Panc1 (cell line): ENCODE results near the gene EAF1. TPM values are rescaled to one million over a fixed set of nuclear protein-coding genes. Genes with fewer than 3 reads are reported as not detected.

ENCODE experiments used
- ATAC-seq: fragments of 200-7000 bp; cut with Tn5 transposase; 2 replicates; pipeline ENCODE4 v1.9.1; 2020; ENCODE audit warnings: mild to moderate bottlenecking, moderate library complexity
- BruUV-seq: library from RNA; stranded (reverse); fragments of 400-500 nt; replicated peaks from 2 replicates; lab custom pipeline; 2021; lab: Mats Ljungman, UMichigan
- CTCF ChIA-PET: fragments of 300-600 bp; sonication (Branson Sonifier 250); formaldehyde crosslinking; loops from one replicate; lab custom pipeline; 2022; ENCODE audit warnings: antibody characterized with exemption; lab: Charles Lee
- POLR2A ChIA-PET: fragments of 300-600 bp; sonication (Branson Sonifier 250); formaldehyde crosslinking; loops from one replicate; lab custom pipeline; 2022; ENCODE audit warnings: antibody characterized with exemption; lab: Charles Lee
- DNase-seq: peaks from one replicate; pipeline ENCODE4 v3.0.0-alpha.2; 2010; ENCODE audit warnings: low read depth, low spot score
- H3K27ac ChIP-seq: 2 replicates; pipeline ENCODE4 v1.5.1; 2011; ENCODE audit warnings: mild to moderate bottlenecking, low read length, inconsistent platforms
- H3K27me3 ChIP-seq: fragments of 200-500 bp; sonication (Bioruptor generic); 2 replicates; pipeline ENCODE4 v1.6.0; 2014; ENCODE audit warnings: low read length, inconsistent platforms; ENCODE audit not compliant: control insufficient read depth, insufficient read depth
- H3K36me3 ChIP-seq: fragments of 200-500 bp; sonication (Bioruptor generic); 2 replicates; pipeline ENCODE4 v1.5.1; 2014; ENCODE audit warnings: inconsistent platforms, mild to moderate bottlenecking, low read length, moderate library complexity; ENCODE audit not compliant: control insufficient read depth, insufficient read depth
- H3K4me1 ChIP-seq: 2 replicates; pipeline ENCODE4 v1.5.1; 2011; ENCODE audit warnings: inconsistent platforms, mild to moderate bottlenecking, low read length, moderate library complexity; ENCODE audit not compliant: control insufficient read depth, insufficient read depth
- H3K4me3 ChIP-seq, 2 experiments: 2 replicates each; pipeline ENCODE4 v1.5.1; 2011 to 2012; ENCODE audit warnings: low read depth in 2 of 2, low read length in 2 of 2, mild to moderate bottlenecking in 2 of 2, inconsistent platforms in 1 of 2, moderate library complexity in 1 of 2
- H3K9me3 ChIP-seq: fragments of 200-500 bp; sonication (Bioruptor generic); 2 replicates; pipeline ENCODE4 v1.5.1; 2014; ENCODE audit warnings: low read depth, mild to moderate bottlenecking, inconsistent platforms, low read length, moderate library complexity; ENCODE audit not compliant: control insufficient read depth, insufficient read depth
- CTCF ChIP-seq: fragments of 450-650 bp; IDR thresholded peaks from 2 replicates; pipeline ENCODE4 v1.5.1; 2017; ENCODE audit warnings: mild to moderate bottlenecking
- POLR2AphosphoS5 ChIP-seq: IDR thresholded peaks from 2 replicates; pipeline ENCODE4 v1.6.1; 2012; ENCODE audit warnings: mild to moderate bottlenecking, low read depth, low read length, moderate library complexity
- REST ChIP-seq, 2 experiments: IDR thresholded peaks; 2 replicates each; pipeline ENCODE4 v1.6.1; 2011 to 2012; ENCODE audit warnings: low read depth in 2 of 2, control low read depth in 1 of 2, low read length in 1 of 2, mild to moderate bottlenecking in 1 of 2, moderate library complexity in 1 of 2; ENCODE audit not compliant: insufficient read depth in 1 of 2
- SIN3A ChIP-seq: IDR thresholded peaks from 2 replicates; pipeline ENCODE4 v1.6.1; 2012; ENCODE audit warnings: low read depth, mild to moderate bottlenecking, low read length, moderate library complexity, borderline replicate concordance; ENCODE audit not compliant: insufficient read depth
- TCF7L2 ChIP-seq: IDR thresholded peaks from 2 replicates; pipeline ENCODE4 v1.6.1; 2011; ENCODE audit warnings: mild to moderate bottlenecking, low read depth, low read length, inconsistent platforms
- in situ Hi-C: cut with HindIII; loops from 2 replicates; pipeline ENCODE4 v1.10.0; 2016; ENCODE audit warnings: low sequenced_read_pairs, low pct_unique_long_range_greater_than_20kb
- intact Hi-C: fragments of 100-400 bp; cut with micrococcal nuclease; formaldehyde crosslinking; loops from one replicate; pipeline ENCODE4 v1.10.0; 2022; ENCODE audit not compliant: unreplicated experiment
- total RNA-seq: library from RNA; stranded (reverse); gene quantifications from one replicate; pipeline ENCODE4 v1.2.1, GENCODE V29; 2021; ENCODE audit not compliant: unreplicated experiment

EAF1 gene
- total RNA-seq, 1 experiment from 2014 or later, result 16.1 TPM

DNA sequence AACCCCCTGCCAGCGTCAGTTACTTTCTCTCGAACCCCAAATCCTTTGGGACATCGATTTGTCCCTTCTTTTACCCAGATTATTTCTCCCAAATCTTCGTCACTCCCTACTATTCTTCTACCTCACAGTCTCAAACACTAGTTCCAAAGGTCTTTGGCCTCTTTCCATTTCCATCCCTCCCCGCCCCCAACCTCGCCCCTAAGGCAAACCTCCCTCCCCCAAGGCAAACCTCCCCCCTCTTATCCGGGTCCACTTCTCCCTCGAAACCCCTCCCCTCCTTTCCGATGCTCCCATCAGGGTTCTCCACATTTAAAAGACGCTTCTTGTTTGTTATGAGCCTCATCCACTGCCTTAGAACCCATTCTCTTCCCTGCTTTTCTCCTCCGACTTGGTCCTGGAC lies 583 bp downstream of the EAF1 start:
- POLR2A ChIA-PET, result no interaction called here
- no peaks in the 10 kb centered on the region for H3K9me3 ChIP-seq
- TF ChIP-seq CTCF (no peak), TCF7L2 (no peak), SIN3A (no peak), POLR2AphosphoS5 (no peak), REST (IDR thresholded peaks at IDR 0.05; ENCODE audit: insufficient read depth in 1 of 2, low read depth in 2 of 2, low read length in 1 of 2) (no peak)
- peak overlapping the region; percentile 88 for H3K27ac ChIP-seq
- DNase-seq, result no peak
- peaks cover 19% of the 10 kb centered on the region for H3K36me3 ChIP-seq
- in situ Hi-C loops, result no loop called here
- no TSS peak for BruUV-seq
- no peak for ATAC-seq
- intact Hi-C loops, result no loop called here
- H3K4me3 ChIP-seq, result peak overlapping the region; percentile 89 to 90
- H3K27me3 ChIP-seq, result no peaks in the 10 kb centered on the region
- CTCF ChIA-PET, result no interaction called here
- peaks cover 8% of the 10 kb centered on the region for H3K4me1 ChIP-seq

- TSS peak; percentile 57 for BruUV-seq
- Histone ChIP-seq H3K4me3 (peak overlapping the region; percentile 89 to 90), H3K36me3 (peaks cover 19% of the 10 kb centered on the region), H3K27me3 (no peaks in the 10 kb centered on the region), H3K27ac (peak overlapping the region; percentile 88), H3K9me3 (no peaks in the 10 kb centered on the region), H3K4me1 (peaks cover 8% of the 10 kb centered on the region)
- in situ Hi-C loops, result no loop called here
- intact Hi-C loops, result no loop called here
- ChIA-PET POLR2A (no interaction called here), CTCF (no interaction called here)
- no peak for DNase-seq
- TF ChIP-seq REST (IDR thresholded peaks at IDR 0.05; ENCODE audit: insufficient read depth in 1 of 2, low read depth in 2 of 2, low read length in 1 of 2) (no peak), POLR2AphosphoS5 (no peak), CTCF (no peak), TCF7L2 (no peak), SIN3A (no peak)
- no peak for ATAC-seq
These were observed 1.1 kb downstream of the EAF1 start for GRCh38 chr3:15428539-15428938.
